Activated naive CD4-positive, alpha-beta T cell treated with anti-CD3 and anti-CD28 coated beads, Interleukin-2, amount 50 U/mL, for 24 hours (primary cell): ENCODE data around the gene TANGO6.

ENCODE experiments used
- H3K27ac Mint-ChIP-seq: one replicate; pipeline ENCODE4 v1.8.0; 2021; ENCODE audit warnings: mild to moderate bottlenecking, mixed read lengths
- H3K27me3 Mint-ChIP-seq: one replicate; pipeline ENCODE4 v1.8.0; 2021; ENCODE audit warnings: mixed read lengths
- H3K36me3 Mint-ChIP-seq: one replicate; pipeline ENCODE4 v1.8.0; 2021; ENCODE audit warnings: mixed read lengths
- H3K4me1 Mint-ChIP-seq: one replicate; pipeline ENCODE4 v1.8.0; 2021; ENCODE audit warnings: mixed read lengths
- H3K4me3 Mint-ChIP-seq: one replicate; pipeline ENCODE4 v1.8.0; 2021; ENCODE audit warnings: mild to moderate bottlenecking, mixed read lengths
- H3K9me3 Mint-ChIP-seq: one replicate; pipeline ENCODE4 v1.8.0; 2021; ENCODE audit warnings: mixed read lengths

The TANGO6 gene

DNA sequence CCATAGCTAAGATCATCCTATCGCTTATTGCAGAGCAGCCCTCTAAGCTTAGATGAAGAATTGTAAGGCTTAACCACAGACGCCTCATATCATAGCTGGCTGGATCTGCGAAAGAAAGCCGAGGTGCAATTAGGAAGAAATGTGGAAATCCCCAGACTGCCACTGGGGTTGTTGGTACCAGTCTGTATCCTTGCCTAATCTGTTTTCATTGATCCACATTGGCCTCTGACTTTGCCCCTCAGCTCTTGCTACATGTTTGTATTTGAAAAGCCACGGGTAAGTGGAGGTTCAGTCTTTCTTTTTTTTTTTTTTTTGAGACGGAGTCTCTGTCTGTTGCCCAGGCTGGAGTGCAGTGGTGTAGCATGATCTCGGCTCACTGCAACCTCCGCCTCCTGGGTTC, 48.9 kb downstream of the TANGO6 start:
- Mint-ChIP-seq H3K4me3 (no peak overlapping the region), H3K4me1 (no peaks in the 10 kb centered on the region), H3K36me3 (peaks cover 4% of the 10 kb centered on the region), H3K9me3 (no peaks in the 10 kb centered on the region), H3K27ac (no peak overlapping the region), H3K27me3 (no peaks in the 10 kb centered on the region)

DNA sequence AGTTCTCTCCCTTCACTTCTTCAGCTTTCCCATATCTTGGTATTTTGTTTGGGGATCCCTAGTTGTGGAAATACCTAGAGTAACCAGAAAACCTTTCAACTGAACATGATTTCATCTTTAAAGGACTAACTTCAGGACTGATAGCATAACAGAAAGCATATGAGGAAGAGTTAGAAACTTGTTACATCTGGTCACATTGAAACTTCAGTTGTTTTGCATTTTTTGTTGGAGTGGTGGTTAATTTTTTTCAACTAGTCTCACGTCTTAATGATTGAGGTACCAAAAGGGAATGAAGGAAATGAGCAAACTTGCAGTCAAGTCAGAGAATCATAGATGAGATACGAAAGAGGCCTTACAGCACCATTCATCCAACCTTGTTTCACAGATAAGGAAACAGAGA, 49.6 kb downstream of the TANGO6 start:
- Mint-ChIP-seq H3K27me3 (no peaks in the 10 kb centered on the region), H3K4me1 (no peaks in the 10 kb centered on the region), H3K4me3 (no peak overlapping the region), H3K36me3 (peaks cover 4% of the 10 kb centered on the region), H3K27ac (no peak overlapping the region), H3K9me3 (no peaks in the 10 kb centered on the region)

DNA sequence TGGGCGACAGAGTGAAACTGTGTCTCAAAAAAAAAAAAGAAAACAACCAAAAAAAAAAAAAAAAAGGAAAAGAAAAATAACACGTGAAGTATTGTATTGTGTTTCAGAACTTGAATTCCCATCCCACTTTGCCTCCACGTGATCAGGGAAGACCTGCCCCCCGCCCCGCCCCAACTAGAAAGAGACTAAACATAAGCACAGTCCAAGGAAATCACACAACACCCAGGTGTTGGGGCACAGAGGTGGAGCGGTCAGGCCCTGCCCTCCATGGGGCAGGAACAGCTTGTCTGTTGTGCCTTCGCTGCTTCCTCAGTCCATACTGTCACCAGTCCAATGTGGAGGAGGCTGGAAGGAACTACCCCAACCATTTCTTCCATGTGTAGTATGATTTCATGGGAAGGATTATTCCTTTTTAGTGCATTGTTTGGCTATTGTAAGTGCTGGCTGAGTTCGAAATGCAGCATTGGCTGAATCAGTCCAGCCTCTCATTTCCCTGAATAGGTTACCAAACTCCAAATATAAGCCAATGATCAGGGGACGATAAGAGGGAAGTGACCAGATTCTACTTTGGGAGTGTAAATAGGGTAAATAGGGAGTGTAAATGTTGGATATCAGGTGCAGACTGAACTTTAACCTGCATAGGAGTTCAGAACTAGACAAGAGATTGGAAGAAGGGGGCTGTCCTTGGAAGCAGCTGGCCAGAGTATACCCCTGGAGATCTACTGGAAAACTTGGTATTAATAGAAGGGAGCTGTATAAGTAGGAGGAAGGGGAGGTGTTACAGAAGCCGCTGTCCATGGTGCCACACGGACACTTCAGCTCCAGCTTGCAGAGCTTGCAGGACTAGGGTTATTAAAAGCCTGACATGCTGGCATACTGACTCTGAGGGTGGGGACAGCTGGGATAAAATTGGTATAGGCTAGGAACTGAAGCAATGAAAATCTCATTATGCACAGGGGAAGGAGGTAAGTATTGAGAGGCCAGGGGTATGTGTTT, 50.7 kb downstream of the TANGO6 start:
- Mint-ChIP-seq H3K4me3 (no peak overlapping the region), H3K36me3 (peaks cover 4% of the 10 kb centered on the region), H3K27me3 (no peaks in the 10 kb centered on the region), H3K4me1 (no peaks in the 10 kb centered on the region), H3K9me3 (no peaks in the 10 kb centered on the region), H3K27ac (no peak overlapping the region)

DNA sequence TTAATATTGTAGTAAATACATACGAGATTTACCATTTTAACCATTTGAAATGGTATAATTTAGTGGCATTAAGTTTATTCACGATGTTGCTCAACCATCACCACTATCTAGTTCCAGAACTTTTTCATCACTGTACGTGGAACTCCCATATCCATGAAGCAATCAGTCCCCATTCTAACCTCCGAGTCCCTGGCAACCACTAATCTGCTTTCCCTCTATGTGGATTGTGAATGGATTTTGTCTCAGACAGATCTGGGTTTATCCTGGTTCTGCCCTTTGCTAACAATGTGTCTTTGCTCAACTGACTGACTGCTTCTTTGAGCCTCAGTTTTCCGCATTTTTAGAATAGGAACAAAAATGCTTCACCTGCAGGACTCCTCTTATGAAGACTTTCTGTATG, 51.4 kb downstream of the TANGO6 start:
- Mint-ChIP-seq H3K9me3 (no peaks in the 10 kb centered on the region), H3K27ac (no peak overlapping the region), H3K4me1 (no peaks in the 10 kb centered on the region), H3K36me3 (peaks cover 4% of the 10 kb centered on the region), H3K4me3 (no peak overlapping the region), H3K27me3 (no peaks in the 10 kb centered on the region)

DNA sequence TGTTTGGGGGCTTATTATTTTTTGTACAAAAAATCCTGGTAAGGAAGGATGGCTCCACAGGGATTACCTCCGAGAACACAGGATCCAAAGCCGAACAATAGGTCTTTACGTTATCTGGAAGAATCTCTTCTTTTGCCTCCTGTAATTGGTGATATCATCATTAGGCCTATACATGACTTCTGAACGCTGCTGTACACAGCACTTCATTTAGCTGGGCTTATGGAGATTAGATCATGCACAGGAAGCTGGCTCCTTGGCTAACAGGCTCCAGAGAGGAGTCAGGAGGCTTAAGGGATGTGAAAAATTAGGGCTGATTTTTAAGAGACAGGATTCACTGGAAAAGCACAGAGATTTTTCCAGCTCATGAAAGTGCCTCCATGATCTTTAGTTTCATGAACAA, 54.7 kb downstream of the TANGO6 start:
- peaks cover 4% of the 10 kb centered on the region for H3K36me3 Mint-ChIP-seq
- H3K27me3 Mint-ChIP-seq = no peaks in the 10 kb centered on the region
- no peak overlapping the region for H3K4me3 Mint-ChIP-seq
- H3K9me3 Mint-ChIP-seq = no peaks in the 10 kb centered on the region
- no peaks in the 10 kb centered on the region for H3K4me1 Mint-ChIP-seq
- H3K27ac Mint-ChIP-seq = no peak overlapping the region

DNA sequence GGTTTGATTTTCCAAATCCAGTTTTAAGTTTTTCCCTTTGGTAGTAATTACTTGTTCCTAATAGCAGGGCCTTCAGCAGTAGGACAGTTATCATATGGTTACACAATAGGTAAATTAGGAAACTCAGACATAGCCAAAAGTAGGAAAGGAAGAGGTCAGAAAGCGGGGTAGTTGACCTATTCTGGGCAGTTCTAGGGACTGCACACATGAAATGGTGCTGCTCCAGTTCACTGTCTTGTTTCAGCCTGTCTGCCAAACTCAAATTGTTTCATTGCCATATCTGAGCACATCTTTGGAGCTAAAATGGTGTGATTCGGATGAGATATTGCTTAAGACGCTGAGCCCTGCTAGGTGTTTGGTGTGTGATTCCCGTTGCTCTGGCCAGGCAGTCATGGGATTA, 56.7 kb downstream of the TANGO6 start:
- H3K4me3 Mint-ChIP-seq = no peak overlapping the region
- no peaks in the 10 kb centered on the region for H3K27me3 Mint-ChIP-seq
- H3K36me3 Mint-ChIP-seq = peaks cover 4% of the 10 kb centered on the region
- H3K27ac Mint-ChIP-seq = no peak overlapping the region
- H3K4me1 Mint-ChIP-seq = no peaks in the 10 kb centered on the region
- no peaks in the 10 kb centered on the region for H3K9me3 Mint-ChIP-seq

DNA sequence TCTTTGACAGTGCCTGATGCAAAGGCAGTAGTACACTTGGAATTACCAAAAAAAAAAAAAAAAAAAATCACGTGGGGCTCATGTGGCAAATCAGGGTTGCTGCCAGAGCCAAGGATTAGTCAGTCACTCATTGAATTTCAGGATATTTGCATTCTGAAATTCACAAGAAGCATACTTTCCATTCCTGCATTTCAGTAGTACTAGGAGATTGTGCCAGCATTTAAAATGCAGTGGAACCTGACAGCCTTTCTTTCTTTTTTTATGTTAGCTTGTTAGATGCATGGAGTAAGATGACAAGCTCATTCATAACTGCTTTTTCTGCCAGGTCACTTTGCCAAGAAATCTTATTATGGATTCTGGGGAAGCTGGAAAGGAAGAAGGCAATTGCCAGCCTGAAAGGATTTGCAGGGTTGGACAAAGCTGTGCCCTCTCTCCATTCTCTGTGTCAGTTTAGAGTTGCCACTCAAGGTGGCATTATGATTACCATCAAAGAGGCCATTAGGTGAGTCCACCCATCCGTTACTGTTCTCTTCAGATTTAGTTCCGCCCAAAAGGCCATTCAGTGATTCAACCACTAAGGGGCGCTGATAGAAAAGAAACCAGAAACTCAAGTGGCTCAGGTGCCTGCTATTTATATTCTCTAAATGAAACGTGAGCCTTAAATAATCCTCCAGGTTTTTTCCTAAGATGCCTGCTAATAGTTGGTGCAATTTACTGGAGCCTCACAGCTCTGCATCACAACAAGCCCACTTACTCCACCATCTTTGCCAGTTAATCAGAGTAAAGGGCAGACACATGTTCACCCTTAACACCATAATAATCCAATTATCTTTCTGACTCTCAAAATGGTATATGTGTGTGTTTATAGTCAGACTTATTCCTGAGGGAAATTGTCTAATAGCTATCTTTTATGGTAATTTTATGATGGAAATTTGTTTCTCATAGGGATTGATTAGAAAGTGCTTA, 59.0 kb downstream of the TANGO6 start:
- H3K36me3 Mint-ChIP-seq = peaks cover 4% of the 10 kb centered on the region
- H3K4me3 Mint-ChIP-seq = no peak overlapping the region
- H3K9me3 Mint-ChIP-seq = no peaks in the 10 kb centered on the region
- no peaks in the 10 kb centered on the region for H3K4me1 Mint-ChIP-seq
- no peaks in the 10 kb centered on the region for H3K27me3 Mint-ChIP-seq
- no peak overlapping the region for H3K27ac Mint-ChIP-seq

DNA sequence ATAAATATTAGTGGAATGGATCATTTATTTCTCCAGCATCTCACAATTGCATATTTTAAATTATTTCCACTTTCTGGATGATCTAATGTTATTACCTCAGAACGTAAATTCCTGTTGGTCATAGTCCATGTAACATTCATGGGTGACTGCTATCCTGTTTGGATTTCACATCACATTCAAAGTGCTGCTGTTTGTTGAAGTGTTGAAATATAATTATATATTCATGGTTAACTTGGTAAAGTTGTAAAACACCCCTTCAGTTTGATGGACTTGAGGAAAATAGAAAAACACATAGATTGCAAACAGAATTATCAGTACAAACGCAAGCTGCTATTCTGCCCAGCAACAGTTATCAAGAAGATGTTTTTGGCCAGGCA, 59.6 kb downstream of the TANGO6 start:
- no peak overlapping the region for H3K27ac Mint-ChIP-seq
- H3K4me1 Mint-ChIP-seq = no peaks in the 10 kb centered on the region
- no peaks in the 10 kb centered on the region for H3K9me3 Mint-ChIP-seq
- H3K4me3 Mint-ChIP-seq = no peak overlapping the region
- no peaks in the 10 kb centered on the region for H3K27me3 Mint-ChIP-seq
- H3K36me3 Mint-ChIP-seq = peaks cover 4% of the 10 kb centered on the region

DNA sequence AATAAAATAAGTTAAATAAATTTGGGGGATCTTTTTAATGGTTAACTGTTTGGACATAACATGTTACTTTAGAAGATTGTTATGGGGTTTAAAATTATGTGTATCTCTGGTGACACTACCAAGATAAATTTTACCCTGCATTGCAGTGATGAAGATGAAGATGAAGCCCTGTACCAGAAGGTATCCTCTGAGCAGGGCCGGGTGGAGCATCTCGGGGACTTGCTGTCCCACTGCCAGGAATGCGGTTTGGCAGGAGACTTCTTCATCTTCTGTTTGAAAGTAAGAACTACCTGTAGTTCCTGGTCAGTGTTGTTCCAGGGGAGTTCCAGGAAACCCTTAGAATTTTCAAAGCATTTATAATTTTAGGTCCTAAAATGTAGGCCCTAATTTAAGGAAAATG, 64.0 kb downstream of the TANGO6 start:
- Mint-ChIP-seq H3K27me3 (no peaks in the 10 kb centered on the region), H3K9me3 (no peaks in the 10 kb centered on the region), H3K36me3 (peaks cover 2% of the 10 kb centered on the region), H3K4me3 (no peak overlapping the region), H3K4me1 (no peaks in the 10 kb centered on the region), H3K27ac (no peak overlapping the region)

DNA sequence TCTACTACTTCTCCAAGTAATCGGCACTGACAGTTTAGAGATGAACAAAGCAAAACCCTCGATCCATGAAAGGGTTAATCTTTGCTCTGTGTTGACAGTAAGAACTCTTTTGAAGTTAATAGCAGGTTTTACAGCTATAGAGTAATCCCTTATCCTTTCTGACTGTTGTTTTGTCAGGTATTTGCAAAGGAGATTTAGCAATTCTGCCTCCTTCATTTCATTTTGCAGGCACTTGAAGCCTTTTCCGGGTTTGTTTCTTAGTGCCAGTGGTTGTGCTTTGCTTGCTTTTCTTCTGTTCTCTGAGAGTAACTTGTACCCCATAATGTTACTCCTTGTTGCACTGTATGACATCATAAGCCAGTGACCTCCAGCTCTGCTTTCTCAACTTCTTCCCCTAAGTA, 64.5 kb downstream of the TANGO6 start:
- Mint-ChIP-seq H3K36me3 (peaks cover 2% of the 10 kb centered on the region), H3K27ac (no peak overlapping the region), H3K9me3 (no peaks in the 10 kb centered on the region), H3K4me3 (no peak overlapping the region), H3K4me1 (no peaks in the 10 kb centered on the region), H3K27me3 (no peaks in the 10 kb centered on the region)

DNA sequence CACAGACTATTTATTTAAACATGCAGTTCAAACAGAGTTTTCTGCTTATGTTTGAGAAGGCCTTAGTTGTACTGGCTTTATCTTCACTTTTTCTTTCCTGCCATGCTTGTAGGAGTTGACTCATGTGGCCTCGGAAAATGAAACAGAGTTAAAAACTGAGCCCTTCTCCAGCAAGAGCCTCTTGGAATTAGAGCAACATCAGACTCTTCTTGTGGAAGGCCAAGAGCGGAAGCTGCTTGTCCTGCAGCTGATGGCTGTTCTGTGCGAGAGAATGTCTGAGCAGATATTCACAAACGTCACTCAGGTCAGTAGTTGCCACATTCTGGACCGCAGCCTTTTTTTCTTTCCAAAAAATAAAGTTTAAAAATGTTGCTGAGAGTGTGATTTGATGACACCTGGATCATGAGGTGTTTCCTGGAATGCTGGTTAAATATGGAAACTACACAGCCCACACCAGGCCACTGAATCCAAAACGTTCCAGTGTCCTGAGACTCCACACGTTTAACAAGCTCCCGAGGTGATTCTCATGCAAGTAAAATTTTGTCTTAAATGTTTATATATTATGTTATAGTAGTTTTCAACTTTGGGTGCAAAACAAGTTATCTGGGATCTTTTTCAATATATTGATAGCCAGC, 65.9 kb downstream of the TANGO6 start:
- Mint-ChIP-seq H3K27me3 (no peaks in the 10 kb centered on the region), H3K4me3 (no peak overlapping the region), H3K36me3 (peaks cover 2% of the 10 kb centered on the region), H3K9me3 (no peaks in the 10 kb centered on the region), H3K27ac (no peak overlapping the region), H3K4me1 (no peaks in the 10 kb centered on the region)

DNA sequence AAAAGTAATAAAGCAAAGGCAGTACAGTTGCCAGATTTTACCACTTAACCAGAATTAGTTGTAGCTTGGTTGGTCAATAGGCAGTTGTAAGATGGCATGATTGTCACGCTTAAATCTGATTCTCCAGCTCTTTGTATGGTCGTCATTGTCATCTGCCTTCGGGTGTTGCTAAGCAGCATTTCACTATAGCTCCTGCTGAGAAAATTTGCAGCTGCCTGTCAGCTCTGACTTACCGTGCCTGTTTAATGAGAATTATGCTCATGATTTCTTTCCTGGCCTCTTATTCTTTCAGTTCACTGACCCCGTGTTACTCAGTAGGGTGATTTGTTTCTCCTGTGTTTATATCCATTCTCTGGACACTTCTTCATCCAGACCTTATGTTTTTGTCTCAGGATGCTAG, 66.7 kb downstream of the TANGO6 start:
- Mint-ChIP-seq H3K9me3 (no peaks in the 10 kb centered on the region), H3K4me3 (no peak overlapping the region), H3K27ac (no peak overlapping the region), H3K27me3 (no peaks in the 10 kb centered on the region), H3K4me1 (no peaks in the 10 kb centered on the region), H3K36me3 (peaks cover 2% of the 10 kb centered on the region)

DNA sequence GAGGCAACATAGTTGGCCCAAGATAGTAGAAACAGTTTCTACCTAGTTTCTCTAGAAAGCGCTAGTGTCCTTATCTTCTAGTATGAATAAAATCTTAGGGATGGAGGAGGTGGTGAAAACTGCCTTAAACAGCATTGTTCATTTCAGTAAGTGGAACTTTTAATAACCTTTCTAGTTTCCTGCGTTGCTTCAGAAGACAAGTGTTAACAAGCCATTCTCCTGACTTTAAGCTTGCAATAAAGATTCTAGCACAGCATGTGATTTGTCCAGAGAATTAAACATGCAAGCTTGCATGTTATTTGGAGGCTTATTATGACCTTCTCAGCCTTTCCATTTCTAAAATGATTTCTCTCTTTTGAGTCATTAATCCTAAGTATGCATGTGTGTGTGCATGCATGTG, 72.3 kb downstream of the TANGO6 start:
- Mint-ChIP-seq H3K36me3 (peaks cover 7% of the 10 kb centered on the region), H3K9me3 (no peaks in the 10 kb centered on the region), H3K4me3 (no peak overlapping the region), H3K4me1 (no peaks in the 10 kb centered on the region), H3K27me3 (no peaks in the 10 kb centered on the region), H3K27ac (no peak overlapping the region)

DNA sequence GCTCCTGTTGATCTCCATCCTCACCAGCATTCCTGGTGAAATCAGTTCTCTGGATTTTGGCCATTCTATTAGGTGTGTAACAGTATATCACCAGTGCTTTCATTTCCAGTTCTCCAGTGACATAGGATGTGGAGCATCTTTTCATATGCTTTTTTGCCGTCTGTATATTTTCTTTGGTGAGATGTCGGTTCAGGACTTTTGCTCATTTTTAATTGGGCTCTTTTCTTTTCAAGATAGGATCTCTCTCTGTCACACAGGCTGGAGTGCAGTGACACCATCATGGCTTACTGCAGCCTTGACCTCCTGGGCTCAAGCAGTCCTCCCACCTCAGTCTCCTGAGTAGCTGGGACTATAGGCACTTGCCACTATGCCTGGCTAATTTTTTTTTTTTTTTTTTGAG, 74.2 kb downstream of the TANGO6 start:
- H3K4me1 Mint-ChIP-seq = no peaks in the 10 kb centered on the region
- no peaks in the 10 kb centered on the region for H3K9me3 Mint-ChIP-seq
- H3K27ac Mint-ChIP-seq = no peak overlapping the region
- H3K27me3 Mint-ChIP-seq = no peaks in the 10 kb centered on the region
- H3K4me3 Mint-ChIP-seq = no peak overlapping the region
- H3K36me3 Mint-ChIP-seq = peaks cover 11% of the 10 kb centered on the region

DNA sequence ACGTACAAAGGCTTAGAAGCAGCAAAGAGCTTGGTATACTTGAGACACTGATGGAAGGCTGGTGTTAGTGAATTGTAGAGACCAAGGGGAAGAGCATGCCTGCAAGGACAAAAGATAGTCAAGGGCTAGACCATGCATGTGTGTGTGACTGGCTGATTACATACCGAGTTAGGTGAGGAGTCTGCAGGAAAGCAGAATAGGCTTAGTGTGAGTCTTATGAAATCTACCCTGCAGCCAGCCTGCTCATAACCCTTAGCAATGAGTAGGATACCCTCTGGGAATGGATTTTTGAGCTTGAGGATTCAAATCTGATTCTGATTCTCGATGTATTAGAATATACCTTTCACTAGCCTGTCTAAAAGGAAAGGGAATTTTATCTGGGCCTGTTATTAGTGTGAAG, 77.0 kb downstream of the TANGO6 start:
- no peak overlapping the region for H3K4me3 Mint-ChIP-seq
- no peaks in the 10 kb centered on the region for H3K4me1 Mint-ChIP-seq
- H3K27ac Mint-ChIP-seq = no peak overlapping the region
- peaks cover 16% of the 10 kb centered on the region for H3K36me3 Mint-ChIP-seq
- H3K27me3 Mint-ChIP-seq = no peaks in the 10 kb centered on the region
- no peaks in the 10 kb centered on the region for H3K9me3 Mint-ChIP-seq
